Astrocyte (in vitro differentiated cells and primary cell): ENCODE data around the gene BCO2. TPM values are rescaled to one million over a fixed set of nuclear protein-coding genes. Genes with fewer than 3 reads are reported as not detected.

Experiments used
- DNase-seq: peaks from one replicate; pipeline ENCODE4 v3.0.0-alpha.2; 2010; ENCODE audit warnings: low read depth
- FAIRE-seq: peaks from 2 replicates; lab custom pipeline; 2011; peaks lifted over from hg19 to GRCh38; lab: Jason Lieb, UNC
- H2AFZ ChIP-seq: 2 replicates; pipeline ENCODE4 v1.6.0; 2012; ENCODE audit warnings: low read depth, low read length, inconsistent platforms
- H3K27ac ChIP-seq: 2 replicates; pipeline ENCODE4 v1.5.1; 2011; ENCODE audit warnings: low read depth, low read length, inconsistent platforms
- H3K27me3 ChIP-seq: 2 replicates; pipeline ENCODE4 v1.6.0; 2011; ENCODE audit warnings: low read length, inconsistent platforms; ENCODE audit not compliant: insufficient read depth
- H3K36me3 ChIP-seq: 2 replicates; pipeline ENCODE4 v1.5.1; 2011; ENCODE audit warnings: low read length, inconsistent platforms; ENCODE audit not compliant: insufficient read depth
- H3K4me1 ChIP-seq: 2 replicates; pipeline ENCODE4 v1.5.1; 2011; ENCODE audit warnings: low read length, inconsistent platforms; ENCODE audit not compliant: insufficient read depth
- H3K4me2 ChIP-seq: 2 replicates; pipeline ENCODE4 v1.6.0; 2012; ENCODE audit warnings: low read length, inconsistent platforms
- H3K4me3 ChIP-seq: 2 replicates; pipeline ENCODE4 v1.5.1; 2011; ENCODE audit warnings: low read depth, mild to moderate bottlenecking, low read length, inconsistent platforms; ENCODE audit not compliant: insufficient read depth
- H3K79me2 ChIP-seq: 2 replicates; pipeline ENCODE4 v1.6.0; 2012; ENCODE audit warnings: mild to moderate bottlenecking, low read length, inconsistent platforms; ENCODE audit not compliant: insufficient read depth
- H3K9ac ChIP-seq: 2 replicates; pipeline ENCODE4 v1.6.0; 2012; ENCODE audit warnings: mild to moderate bottlenecking, low read length, inconsistent platforms
- H3K9me3 ChIP-seq: 2 replicates; pipeline ENCODE4 v1.5.1; 2012; ENCODE audit warnings: low read depth, mild to moderate bottlenecking, low read length, inconsistent platforms; ENCODE audit not compliant: insufficient read depth
- H4K20me1 ChIP-seq: 2 replicates; pipeline ENCODE4 v1.6.0; 2012; ENCODE audit warnings: low read length, inconsistent platforms; ENCODE audit not compliant: insufficient read depth
- H3K27ac Mint-ChIP-seq: one replicate; pipeline ENCODE4 v1.8.0; 2021; ENCODE audit warnings: mild to moderate bottlenecking, mixed read lengths; ENCODE audit not compliant: unreplicated experiment
- H3K27me3 Mint-ChIP-seq: one replicate; pipeline ENCODE4 v1.8.0; 2021; ENCODE audit warnings: low read depth, mixed read lengths; ENCODE audit not compliant: unreplicated experiment
- H3K36me3 Mint-ChIP-seq: one replicate; pipeline ENCODE4 v1.8.0; 2021; ENCODE audit warnings: low read depth, mixed read lengths; ENCODE audit not compliant: unreplicated experiment
- H3K4me1 Mint-ChIP-seq: one replicate; pipeline ENCODE4 v1.8.0; 2021; ENCODE audit warnings: low read depth, mixed read lengths; ENCODE audit not compliant: unreplicated experiment
- H3K4me3 Mint-ChIP-seq: one replicate; pipeline ENCODE4 v1.8.0; 2021; ENCODE audit warnings: mild to moderate bottlenecking, moderate library complexity, mixed read lengths; ENCODE audit not compliant: unreplicated experiment
- H3K9me3 Mint-ChIP-seq: one replicate; pipeline ENCODE4 v1.8.0; 2021; ENCODE audit warnings: mild to moderate bottlenecking, mixed read lengths; ENCODE audit not compliant: unreplicated experiment
- CTCF ChIP-seq: IDR thresholded peaks from 2 replicates; pipeline ENCODE4 v1.5.1; 2011; ENCODE audit warnings: low read depth, mild to moderate bottlenecking, inconsistent platforms, low read length, moderate library complexity; ENCODE audit not compliant: insufficient read depth
- EZH2 ChIP-seq: IDR thresholded peaks from 2 replicates; pipeline ENCODE4 v1.6.1; 2012; ENCODE audit warnings: mild to moderate bottlenecking, low read length, inconsistent platforms; ENCODE audit not compliant: insufficient read depth
- total RNA-seq: library from RNA; stranded (reverse); gene quantifications from 2 replicates; pipeline ENCODE4 v1.2.1, GENCODE V29; 2021

BCO2 gene
- total RNA-seq, 1 donor from 2014 or later: 0.48 TPM

DNA sequence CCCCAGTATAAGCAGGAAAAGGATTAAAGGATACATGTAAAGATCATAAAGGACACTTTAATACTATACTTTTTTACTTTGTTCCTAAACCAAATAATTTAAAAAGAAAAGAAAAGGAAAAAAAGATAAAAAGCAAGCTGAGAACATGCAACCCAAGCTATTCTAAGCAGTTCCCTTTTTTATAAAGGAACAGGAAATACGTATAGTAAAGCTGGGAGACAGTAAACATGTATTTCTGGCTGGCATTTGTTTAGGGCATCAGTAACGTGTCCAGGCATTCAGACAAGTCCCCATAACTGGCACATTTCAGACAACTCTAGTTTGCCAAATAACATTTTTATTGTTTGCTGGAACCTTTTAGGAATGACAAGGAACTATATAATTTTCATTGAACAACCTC is 24.9 kb downstream of the BCO2 start:
- no peak overlapping the region for H3K4me3 Mint-ChIP-seq
- H2AFZ ChIP-seq: no peak overlapping the region
- H3K4me1 Mint-ChIP-seq: no peaks in the 10 kb centered on the region
- H3K9ac ChIP-seq: no peak overlapping the region
- H3K9me3 Mint-ChIP-seq: peaks cover 4% of the 10 kb centered on the region
- no peak for FAIRE-seq
- H3K27me3 ChIP-seq: no peaks in the 10 kb centered on the region
- TF ChIP-seq EZH2 (no peak), CTCF (no peak)
- H3K9me3 ChIP-seq: no peaks in the 10 kb centered on the region
- H3K4me2 ChIP-seq: no peak overlapping the region
- H3K4me1 ChIP-seq: no peaks in the 10 kb centered on the region
- H3K27ac ChIP-seq: no peak overlapping the region
- H3K27me3 Mint-ChIP-seq: peaks cover 12% of the 10 kb centered on the region
- peaks cover 2% of the 10 kb centered on the region for H3K36me3 Mint-ChIP-seq
- no peaks in the 10 kb centered on the region for H4K20me1 ChIP-seq
- no peak overlapping the region for H3K4me3 ChIP-seq
- no peak for DNase-seq
- H3K27ac Mint-ChIP-seq: no peak overlapping the region
- H3K79me2 ChIP-seq: no peaks in the 10 kb centered on the region
- no peaks in the 10 kb centered on the region for H3K36me3 ChIP-seq

DNA sequence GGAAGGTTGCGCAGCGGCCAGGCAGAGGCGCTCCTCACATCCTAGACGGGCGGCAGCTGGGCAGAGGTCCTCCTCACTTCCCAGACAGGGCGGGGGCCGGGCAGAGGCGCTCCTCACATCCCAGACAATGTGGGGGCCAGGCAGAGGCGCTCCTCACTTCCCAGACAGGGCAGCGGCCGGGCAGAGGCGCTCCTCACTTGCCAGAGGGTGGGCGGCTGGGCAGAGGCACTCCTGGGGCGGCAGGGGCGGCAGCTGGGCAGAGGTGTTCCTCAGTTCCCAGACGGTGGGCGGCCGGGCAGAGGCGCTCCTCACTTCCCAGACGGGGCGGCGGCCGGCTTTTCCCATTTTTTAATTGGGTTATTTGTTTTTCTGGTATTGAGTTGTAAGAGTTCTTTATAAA is 30.8 kb downstream of the BCO2 start:
- Histone ChIP-seq H3K4me3 (no peak overlapping the region), H3K9me3 (no peaks in the 10 kb centered on the region), H2AFZ (no peak overlapping the region), H3K36me3 (no peaks in the 10 kb centered on the region), H3K79me2 (no peaks in the 10 kb centered on the region), H3K27me3 (no peaks in the 10 kb centered on the region), H3K9ac (no peak overlapping the region), H3K4me2 (no peak overlapping the region), H4K20me1 (no peaks in the 10 kb centered on the region), H3K27ac (no peak overlapping the region), H3K4me1 (no peaks in the 10 kb centered on the region)
- peaks cover 3% of the 10 kb centered on the region for H3K27me3 Mint-ChIP-seq
- no peak overlapping the region for H3K4me3 Mint-ChIP-seq
- no peaks in the 10 kb centered on the region for H3K36me3 Mint-ChIP-seq
- DNase-seq (no peak), FAIRE-seq (no peak)
- no peaks in the 10 kb centered on the region for H3K9me3 Mint-ChIP-seq
- H3K27ac Mint-ChIP-seq: no peak overlapping the region
- H3K4me1 Mint-ChIP-seq: no peaks in the 10 kb centered on the region
- no peak for TF ChIP-seq EZH2
- no peak for TF ChIP-seq CTCF

- H3K9ac ChIP-seq: no peak overlapping the region
- no peaks in the 10 kb centered on the region for H3K9me3 ChIP-seq
- Mint-ChIP-seq H3K4me3 (no peak overlapping the region), H3K27me3 (peaks cover 3% of the 10 kb centered on the region), H3K9me3 (no peaks in the 10 kb centered on the region), H3K4me1 (no peaks in the 10 kb centered on the region), H3K36me3 (no peaks in the 10 kb centered on the region), H3K27ac (no peak overlapping the region)
- DNase-seq (no peak), FAIRE-seq (no peak)
- H3K79me2 ChIP-seq: no peaks in the 10 kb centered on the region
- no peak overlapping the region for H2AFZ ChIP-seq
- no peak overlapping the region for H3K4me3 ChIP-seq
- H3K4me2 ChIP-seq: no peak overlapping the region
- H3K36me3 ChIP-seq: no peaks in the 10 kb centered on the region
- H3K27ac ChIP-seq: no peak overlapping the region
- H3K4me1 ChIP-seq: no peaks in the 10 kb centered on the region
- no peaks in the 10 kb centered on the region for H3K27me3 ChIP-seq
- H4K20me1 ChIP-seq: no peaks in the 10 kb centered on the region
- TF ChIP-seq EZH2 (no peak), CTCF (no peak)
Observed at GRCh38 chr11:112210890-112211289, 35.6 kb downstream of the BCO2 start.
